C4-2B (cell line): ENCODE results near the gene LY86.

Experiments used
- CTCF ChIP-seq: fragments of 450-650 bp; conservative IDR thresholded peaks from 2 replicates; pipeline ENCODE4 v1.5.1; 2017; ENCODE audit warnings: mild to moderate bottlenecking
- ZFX ChIP-seq: fragments of 450-650 bp; IDR thresholded peaks from 2 replicates; pipeline ENCODE4 v1.6.1; 2017

- TF ChIP-seq CTCF: no peak
- TF ChIP-seq ZFX: no peak
Observed at GRCh38 chr6:6680526-6680925, 92.0 kb downstream of the LY86 start.
